Measurements from ENCODE around the gene SEPSECS. TPM values are rescaled to one million over a fixed set of nuclear protein-coding genes. Genes with fewer than 3 reads are reported as not detected.

The SEPSECS gene
- total and polyA plus RNA-seq, 5 donors: 2.1 to 6.4 (median 4.5) TPM

- WGBS: 94% methylated on average over 4 of the region's 4 CpGs
- intact Hi-C loops (cut with DNase I): no loop called here
- no peak for DNase-seq
- Histone ChIP-seq H3K4me3 (ENCODE audit: low read length) (no peak overlapping the region), H3K27me3 (ENCODE audit: control insufficient read depth, insufficient read depth) (no peaks in the 10 kb centered on the region), H3K4me1 (ENCODE audit: control insufficient read depth, insufficient read depth, low read length) (no peaks in the 10 kb centered on the region), H3K27ac (ENCODE audit: low read length) (no peak overlapping the region), H3K9me3 (ENCODE audit: control insufficient read depth, low read length) (no peaks in the 10 kb centered on the region)
- ATAC-seq: no peak
Observed at GRCh38 chr4:25078523-25078922, 81.7 kb downstream of the SEPSECS start.

GRCh38 chr4:25076625-25077398 lies 83.4 kb downstream of the SEPSECS start:
- Histone ChIP-seq H3K9me3 (ENCODE audit: control insufficient read depth, low read length) (no peaks in the 10 kb centered on the region), H3K4me1 (ENCODE audit: control insufficient read depth, insufficient read depth, low read length) (no peaks in the 10 kb centered on the region), H3K27me3 (ENCODE audit: control insufficient read depth, insufficient read depth) (no peaks in the 10 kb centered on the region), H3K4me3 (ENCODE audit: low read length) (no peak overlapping the region), H3K27ac (ENCODE audit: low read length) (no peak overlapping the region)
- DNase-seq (peak in 1 of 3 donors; percentile 26), ATAC-seq (peak; percentile 18 to 81)
- 51% methylated on average over 3 of the region's 3 CpGs for WGBS
- intact Hi-C loops (cut with DNase I): no loop called here

DNA sequence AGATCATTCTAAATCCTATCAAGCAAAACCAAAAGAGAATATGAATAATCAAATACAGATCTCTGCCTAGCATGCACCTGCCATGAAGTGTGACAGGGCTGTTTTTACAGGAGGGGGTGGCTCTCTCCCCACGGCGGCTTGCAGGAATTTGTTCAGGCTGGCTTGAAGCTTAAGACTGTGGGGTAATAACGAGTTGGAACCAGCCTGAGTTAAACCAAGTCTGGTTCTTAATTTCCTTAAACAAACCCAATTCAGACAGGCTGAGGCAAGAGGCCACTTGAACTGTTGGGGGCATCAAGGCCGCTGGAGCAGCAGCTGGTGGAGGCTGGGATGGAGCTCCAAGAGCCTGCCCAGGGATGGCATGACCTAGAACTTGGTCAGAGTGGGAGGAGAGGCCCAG lies 84.4 kb downstream of the SEPSECS start:
- no peaks in the 10 kb centered on the region for H3K27me3 ChIP-seq (ENCODE audit: control insufficient read depth, insufficient read depth)
- H3K27ac ChIP-seq (ENCODE audit: low read length): no peak overlapping the region
- intact Hi-C loops (cut with DNase I): no loop called here
- 83% methylated on average over 4 of the region's 4 CpGs for WGBS
- no peaks in the 10 kb centered on the region for H3K9me3 ChIP-seq (ENCODE audit: control insufficient read depth, low read length)
- no peak overlapping the region for H3K4me3 ChIP-seq (ENCODE audit: low read length)
- peak in 1 of 3 donors; percentile 20 for DNase-seq
- no peaks in the 10 kb centered on the region for H3K4me1 ChIP-seq (ENCODE audit: control insufficient read depth, insufficient read depth, low read length)
- no peak for ATAC-seq

GRCh38 chr4:25075129-25075528 lies 85.1 kb downstream of the SEPSECS start:
- intact Hi-C loops (cut with DNase I): no loop called here
- ATAC-seq (peak in 1 of 2 donors; percentile 41), DNase-seq (peak in 1 of 3 donors; percentile 22)
- Histone ChIP-seq H3K27ac (ENCODE audit: low read length) (no peak overlapping the region), H3K4me3 (ENCODE audit: low read length) (no peak overlapping the region), H3K4me1 (ENCODE audit: control insufficient read depth, insufficient read depth, low read length) (no peaks in the 10 kb centered on the region), H3K27me3 (ENCODE audit: control insufficient read depth, insufficient read depth) (no peaks in the 10 kb centered on the region), H3K9me3 (ENCODE audit: control insufficient read depth, low read length) (no peaks in the 10 kb centered on the region)
- WGBS: 80% methylated on average over 11 of the region's 11 CpGs

DNA sequence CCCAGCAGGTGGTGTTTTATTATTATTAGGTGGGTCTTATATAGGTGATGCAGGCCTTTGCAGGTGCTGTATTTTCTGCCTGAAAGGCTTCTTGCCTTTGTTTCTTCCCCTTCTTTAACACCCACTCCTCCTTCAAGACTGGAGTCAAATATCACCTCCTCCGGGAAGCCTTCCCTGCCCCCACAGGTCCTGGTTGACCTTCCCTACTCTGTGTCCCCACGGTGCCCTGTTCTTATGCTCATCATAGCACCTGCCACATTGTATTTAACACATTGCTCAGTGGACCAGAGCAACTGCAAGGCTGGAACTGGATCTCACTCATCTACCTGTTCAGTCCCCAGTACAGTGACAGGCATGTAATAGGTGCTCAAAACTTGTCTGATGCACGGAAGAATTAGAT lies 89.7 kb downstream of the SEPSECS start:
- no peaks in the 10 kb centered on the region for H3K4me1 ChIP-seq (ENCODE audit: control insufficient read depth, insufficient read depth, low read length)
- DNase-seq: no peak
- no peak overlapping the region for H3K4me3 ChIP-seq (ENCODE audit: low read length)
- H3K27ac ChIP-seq (ENCODE audit: low read length): no peak overlapping the region
- 83% methylated on average over 3 of the region's 3 CpGs for WGBS
- no peaks in the 10 kb centered on the region for H3K27me3 ChIP-seq (ENCODE audit: control insufficient read depth, insufficient read depth)
- no peaks in the 10 kb centered on the region for H3K9me3 ChIP-seq (ENCODE audit: control insufficient read depth, low read length)
- intact Hi-C loops (cut with DNase I): no loop called here
- no peak for ATAC-seq

Other genes with a start within 250 kb of the SEPSECS start
- gene CCDC149, start 247.4 kb downstream of the SEPSECS start, total RNA-seq: 10 to 100 TPM; 15.0 to 17.4 (median 16.0) TPM
- 10.1 TPM for gene CCDC149, start 247.4 kb downstream of the SEPSECS start, polyA plus RNA-seq
- 1 to 10 TPM; 5.2 to 7.1 (median 6.0) TPM for gene LGI2, start 129.5 kb downstream of the SEPSECS start, total RNA-seq
- 2.4 TPM for gene LGI2, start 129.5 kb downstream of the SEPSECS start, polyA plus RNA-seq
- gene PI4K2B, start 73.6 kb upstream of the SEPSECS start, total RNA-seq: 1 to 10 TPM; 2.3 to 4.0 (median 3.1) TPM
- gene PI4K2B, start 73.6 kb upstream of the SEPSECS start, polyA plus RNA-seq: 2.5 TPM
- 10 to 100 TPM in 3 of 4 donors, 1 to 10 TPM in 1; 8.3 to 12.7 (median 11.1) TPM for gene ZCCHC4, start 152.3 kb upstream of the SEPSECS start, total RNA-seq
- gene ZCCHC4, start 152.3 kb upstream of the SEPSECS start, polyA plus RNA-seq: 5.3 TPM
- gene ANAPC4, start 216.8 kb upstream of the SEPSECS start, total RNA-seq: 10 to 100 TPM; 13.9 to 16.0 (median 15.4) TPM
- 10.3 TPM for gene ANAPC4, start 216.8 kb upstream of the SEPSECS start, polyA plus RNA-seq

Data from right cardiac atrium (tissue), 5 donors.